H1 (cell line): ENCODE data around the gene MECR. TPM values are rescaled to one million over a fixed set of nuclear protein-coding genes. Genes with fewer than 3 reads are reported as not detected.

Source experiments
- CTCF ChIA-PET: fragments of 300-600 bp; sonication (Branson Sonifier 250); formaldehyde crosslinking; loops from one replicate; lab custom pipeline; 2021; ENCODE audit not compliant: partially characterized antibody; lab: Charles Lee
- POLR2A ChIA-PET: fragments of 300-600 bp; sonication (Branson Sonifier 250); formaldehyde crosslinking; loops from one replicate; lab custom pipeline; 2021; ENCODE audit warnings: inconsistent platforms; ENCODE audit not compliant: partially characterized antibody; lab: Charles Lee
- DNase-seq, 2 experiments: peaks; one replicate each; pipeline versions ENCODE4 v3.0.0 to v3.0.0-alpha.2; 2010 to 2022; ENCODE audit warnings: low spot score in 2 of 2, low read depth in 1 of 2, mixed read lengths in 1 of 2
- FAIRE-seq: peaks from 2 replicates; lab custom pipeline; 2011; peaks lifted over from hg19 to GRCh38; lab: Jason Lieb, UNC
- H2AFZ ChIP-seq: 2 replicates; pipeline ENCODE4 v1.8.1; 2012; ENCODE audit warnings: low read length, inconsistent platforms
- H2AK5ac ChIP-seq: 2 replicates; pipeline ENCODE4 v1.6.1; 2013; ENCODE audit warnings: low read depth, low read length
- H2BK120ac ChIP-seq: replicated peaks from 2 replicates; pipeline ENCODE3; 2013; ENCODE audit warnings: low read depth, low read length, inconsistent platforms
- H2BK12ac ChIP-seq: 2 replicates; pipeline ENCODE4 v1.6.1; 2013; ENCODE audit warnings: low read depth, low read length
- H2BK15ac ChIP-seq: 2 replicates; pipeline ENCODE4 v1.6.1; 2013; ENCODE audit warnings: low read length
- H2BK20ac ChIP-seq: 2 replicates; pipeline ENCODE4 v1.6.1; 2013; ENCODE audit warnings: low read length
- H2BK5ac ChIP-seq: 2 replicates; pipeline ENCODE4 v1.6.1; 2013; ENCODE audit warnings: low read depth, low read length
- H3K14ac ChIP-seq: 2 replicates; pipeline ENCODE4 v1.6.1; 2013; ENCODE audit warnings: inconsistent platforms; ENCODE audit not compliant: insufficient read length
- H3K18ac ChIP-seq: 2 replicates; pipeline ENCODE4 v1.6.1; 2013; ENCODE audit warnings: low read length; ENCODE audit errors: extremely low read depth
- H3K23ac ChIP-seq: 2 replicates; pipeline ENCODE4 v1.6.1; 2013; ENCODE audit warnings: inconsistent platforms; ENCODE audit not compliant: insufficient read length
- H3K23me2 ChIP-seq: 2 replicates; pipeline ENCODE4 v1.6.1; 2013; ENCODE audit warnings: low read depth, low read length
- H3K27ac ChIP-seq: 2 replicates; pipeline ENCODE4 v1.6.1; 2011; ENCODE audit warnings: low read depth, low read length, inconsistent platforms
- H3K27me3 ChIP-seq, 4 experiments: replicated peaks in 1 of 4; 1 replicate in 1 of 4; 2 replicates in 3 of 4; pipeline versions ENCODE4 v1.6.1 to v1.8.1; 2011 to 2013; ENCODE audit warnings: low read length in 3 of 4, mild to moderate bottlenecking in 3 of 4, inconsistent platforms in 2 of 4, mixed read lengths in 2 of 4, moderate library complexity in 1 of 4; ENCODE audit not compliant: control insufficient read depth in 3 of 4, insufficient read depth in 3 of 4; ENCODE audit errors: extremely low read depth in 1 of 4
- H3K36me3 ChIP-seq, 4 experiments: 2 replicates each; pipeline versions ENCODE4 v1.6.1 to v1.8.1; 2011 to 2013; ENCODE audit warnings: mild to moderate bottlenecking in 4 of 4, low read length in 3 of 4, moderate library complexity in 2 of 4, control low read depth in 1 of 4, inconsistent platforms in 1 of 4; ENCODE audit not compliant: insufficient read depth in 4 of 4, control insufficient read depth in 2 of 4
- H3K4ac ChIP-seq: replicated peaks from 2 replicates; pipeline ENCODE3; 2013; ENCODE audit warnings: low read length, low read depth, mixed read lengths, inconsistent platforms; ENCODE audit not compliant: insufficient read length
- H3K4me1 ChIP-seq, 4 experiments: replicated peaks in 1 of 4; 1 replicate in 1 of 4; 2 replicates in 3 of 4; pipeline versions ENCODE4 v1.6.1 to v1.8.1; 2011 to 2013; ENCODE audit warnings: low read length in 3 of 4, inconsistent platforms in 2 of 4, mixed read lengths in 1 of 4; ENCODE audit not compliant: insufficient read depth in 4 of 4, control insufficient read depth in 3 of 4
- H3K4me2 ChIP-seq, 2 experiments: 2 replicates each; pipeline versions ENCODE4 v1.6.1 to v1.8.1; 2011 to 2013; ENCODE audit warnings: low read depth in 2 of 2, low read length in 2 of 2, control low read depth in 1 of 2, inconsistent platforms in 1 of 2, mild to moderate bottlenecking in 1 of 2; ENCODE audit not compliant: insufficient read depth in 1 of 2
- H3K4me3 ChIP-seq, 4 experiments: fragments of 200-600, 300-600 bp in 1 of 4; sonication (generic), shearing (Covaris generic), sonication (Bioruptor Twin) in 1 of 4; 2 replicates each; pipeline versions ENCODE4 v1.5.1 to v1.8.1; 2011 to 2016; ENCODE audit warnings: low read length in 4 of 4, low read depth in 3 of 4, control low read depth in 2 of 4, inconsistent platforms in 2 of 4, mild to moderate bottlenecking in 2 of 4, mixed read lengths in 1 of 4, moderate library complexity in 1 of 4; ENCODE audit not compliant: insufficient read depth in 2 of 4; ENCODE audit errors: extremely low read depth in 1 of 4
- H3K56ac ChIP-seq: replicated peaks from 2 replicates; pipeline ENCODE3; 2013; ENCODE audit warnings: low read depth, mild to moderate bottlenecking, mixed read lengths, low read length, inconsistent platforms; ENCODE audit not compliant: insufficient read length
- H3K79me1 ChIP-seq: 2 replicates; pipeline ENCODE4 v1.6.1; 2013; ENCODE audit warnings: low read depth, low read length, control low read depth
- H3K79me2 ChIP-seq, 2 experiments: 2 replicates each; pipeline versions ENCODE4 v1.6.1 to v1.8.1; 2012 to 2013; ENCODE audit warnings: low read length in 2 of 2, mild to moderate bottlenecking in 2 of 2, inconsistent platforms in 1 of 2; ENCODE audit not compliant: insufficient read depth in 2 of 2, control insufficient read depth in 1 of 2
- H3K9ac ChIP-seq, 4 experiments: replicated peaks in 1 of 4; 1 replicate in 1 of 4; 2 replicates in 3 of 4; pipeline versions ENCODE4 v1.6.1 to v1.8.1; 2011 to 2013; ENCODE audit warnings: low read depth in 3 of 4, low read length in 3 of 4, control low read depth in 2 of 4, mild to moderate bottlenecking in 2 of 4, moderate library complexity in 2 of 4, inconsistent platforms in 1 of 4; ENCODE audit errors: extremely low read depth in 1 of 4
- H3K9me3 ChIP-seq, 2 experiments: 2 replicates each; pipeline versions ENCODE4 v1.6.1 to v1.8.1; 2012 to 2013; ENCODE audit warnings: mild to moderate bottlenecking in 2 of 2, moderate library complexity in 2 of 2, control low read depth in 1 of 2, inconsistent platforms in 1 of 2, low read depth in 1 of 2, low read length in 1 of 2, mixed read lengths in 1 of 2; ENCODE audit not compliant: insufficient read depth in 2 of 2
- H4K20me1 ChIP-seq, 2 experiments: replicated peaks in 1 of 2; 2 replicates each; pipeline versions ENCODE3 to v1.8.1; 2011 to 2013; ENCODE audit warnings: inconsistent platforms in 2 of 2, low read length in 2 of 2, mild to moderate bottlenecking in 1 of 2; ENCODE audit not compliant: insufficient read depth in 2 of 2, control insufficient read depth in 1 of 2
- H4K5ac ChIP-seq: 2 replicates; pipeline ENCODE4 v1.6.1; 2013; ENCODE audit warnings: low read length, low read depth, mixed read lengths, inconsistent platforms; ENCODE audit not compliant: insufficient read length
- H4K8ac ChIP-seq: 2 replicates; pipeline ENCODE4 v1.8.0; 2013; ENCODE audit warnings: mild to moderate bottlenecking, moderate library complexity, low read length, inconsistent platforms; ENCODE audit not compliant: insufficient read depth; ENCODE audit errors: extremely low read depth
- H4K91ac ChIP-seq: replicated peaks from 2 replicates; pipeline ENCODE3; 2013; ENCODE audit warnings: low read length, mixed read lengths, inconsistent platforms; ENCODE audit not compliant: insufficient read length
- EZH2 ChIP-seq: fragments of 200-600 bp; sonication (generic); IDR thresholded peaks from 2 replicates; pipeline ENCODE4 v1.7.1; 2012; ENCODE audit warnings: low read depth, mild to moderate bottlenecking, moderate library complexity, low read length, inconsistent platforms; ENCODE audit not compliant: severe bottlenecking
- RFX5 ChIP-seq: IDR thresholded peaks from 2 replicates; pipeline ENCODE4 v1.6.1; 2011; ENCODE audit warnings: low read depth, low read length, improper control_type of control experiment, borderline replicate concordance
- USF2 ChIP-seq: IDR thresholded peaks from 2 replicates; pipeline ENCODE4 v1.6.1; 2011; ENCODE audit warnings: low read length, improper control_type of control experiment
- WGBS, 2 experiments: shearing (Covaris generic) in 1 of 2; methylation state at CpG; one replicate each; pipeline versions ENCODE4 v1.1.6 to v1.1.7; 2013 to 2015; ENCODE audit warnings: low lambda C conversion rate in 2 of 2, mixed read lengths in 2 of 2, inconsistent platforms in 1 of 2, low coverage in 1 of 2, missing lambda C conversion rate in 1 of 2; ENCODE audit not compliant: insufficient replicate concordance in 2 of 2, insufficient coverage in 1 of 2, insufficient read length in 1 of 2; ENCODE audit errors: extremely low coverage in 1 of 2, missing lambda C conversion rate in 1 of 2; 5-methylcytosine and 5-hydroxymethylcytosine counted together
- polyA plus RNA-seq, 7 experiments: library from polyadenylated mRNA; depleted of rRNA in 3 of 7; stranded (reverse) in 5 of 7; unstranded in 2 of 7; fragments of >200 nt in 5 of 7; fragments of 200-250 nt in 2 of 7; gene quantifications; 1 replicate in 5 of 7; 2 replicates in 1 of 7; 4 replicates in 1 of 7; pipeline versions ENCODE4 v1.2.1 to v1.2.3, GENCODE V29; 2011 to 2013; ENCODE audit warnings: missing spikeins in 2 of 7, mixed read lengths in 2 of 7
- total RNA-seq: library from RNA; stranded (reverse); fragmentation: NEBNext Ultra II Directional; extraction: Animal tissue kit (Norgen Biotek cat#: 25700); gene quantifications from 2 replicates; pipeline ENCODE4 v1.2.1, GENCODE V29; 2021

The MECR gene
- total and polyA plus RNA-seq, 2 of the 8 experiments (the other 6 are each of a cell fraction or from before 2014, with no cell fraction given): 24.2 to 24.4 TPM

GRCh38 chr1:29196863-29197589, 33.7 kb downstream of the MECR start:
- Histone ChIP-seq H3K23me2 (no peaks in the 10 kb centered on the region), H3K36me3 (peaks cover 2 to 24% (median 20%) of the 10 kb centered on the region in 4 experiments; a peak in 6 of 8 replicates), H2AFZ (no peak overlapping the region), H3K23ac (no peak overlapping the region), H3K79me1 (no peaks in the 10 kb centered on the region), H3K18ac (no peak overlapping the region), H2BK15ac (no peak overlapping the region), H3K56ac (no peak overlapping the region), H3K27me3 (no peaks in the 10 kb centered on the region), H3K79me2 (no peaks in the 10 kb centered on the region), H4K91ac (no peak overlapping the region), H2BK5ac (no peak overlapping the region), H3K4ac (no peak overlapping the region), H2AK5ac (no peak overlapping the region), H3K9ac (no peak overlapping the region), H4K5ac (no peak overlapping the region), H2BK12ac (no peak overlapping the region), H2BK20ac (no peak overlapping the region), H3K9me3 (no peaks in the 10 kb centered on the region), H3K4me2 (no peak overlapping the region), H3K14ac (no peak overlapping the region), H3K27ac (no peak overlapping the region), H4K20me1 (no peaks in the 10 kb centered on the region), H2BK120ac (no peak overlapping the region), H3K4me1 (no peaks in the 10 kb centered on the region), H4K8ac (no peak overlapping the region), H3K4me3 (no peak overlapping the region)
- 88% methylated on average over 7 of the region's 7 CpGs; no CpG with 5 or more reads in 1 of the 2 experiments for WGBS, 2 experiments
- no peak for FAIRE-seq
- no peak for DNase-seq
- ChIA-PET POLR2A (interaction anchor here (0.7 to 5.2 kb wide), 11 partner anchors 11 to 312 kb away, joined by 3 to 37 read pairs (median 4); partner anchors contain the start of genes EPB41, SRSF4 and TMEM200B), CTCF (interaction anchor here (0.5 to 2.8 kb wide), 41 partner anchors 11 to 1799 kb away, joined by 3 to 29 read pairs (median 4); partner anchors contain the start of genes SRSF4 and TMEM200B)
- TF ChIP-seq RFX5: no peak
- TF ChIP-seq EZH2: no peak
- TF ChIP-seq USF2: no peak
